Caco-2 (cell line): Measurements from ENCODE around the gene UBE2U. TPM values are rescaled to one million over a fixed set of nuclear protein-coding genes. Genes with fewer than 3 reads are reported as not detected.

Experiments used
- BruUV-seq: library from RNA; stranded (reverse); fragments of 400-500 nt; replicated peaks from 2 replicates; lab custom pipeline; 2021; lab: Mats Ljungman, UMichigan
- CTCF ChIA-PET: fragments of 300-600 bp; sonication (Branson Sonifier 250); formaldehyde crosslinking; loops from one replicate; lab custom pipeline; 2022; ENCODE audit warnings: antibody characterized with exemption; lab: Charles Lee
- POLR2A ChIA-PET: fragments of 300-600 bp; sonication (Branson Sonifier 250); formaldehyde crosslinking; loops from one replicate; lab custom pipeline; 2022; ENCODE audit warnings: antibody characterized with exemption; lab: Charles Lee
- DNase-seq, 2 experiments: peaks; one replicate each; pipeline versions ENCODE4 v3.0.0 to v3.0.0-alpha.2; 2020 to 2022
- H3K27me3 ChIP-seq: replicated peaks from 2 replicates; pipeline ENCODE4 v1.6.0; 2011; ENCODE audit warnings: low read length; ENCODE audit not compliant: control insufficient read depth, insufficient read depth
- H3K36me3 ChIP-seq: 2 replicates; pipeline ENCODE4 v1.5.1; 2011; ENCODE audit warnings: low read length; ENCODE audit not compliant: control insufficient read depth, insufficient read depth
- H3K4me1 ChIP-seq: fragments of 250-450 bp; sonication (Bioruptor Pico); 2 replicates; pipeline ENCODE4 v1.5.1; 2020; ENCODE audit warnings: mild to moderate bottlenecking
- H3K4me3 ChIP-seq: 2 replicates; pipeline ENCODE4 v1.5.1; 2011; ENCODE audit warnings: low read depth, mild to moderate bottlenecking, control low read depth, low read length
- H3K9me3 ChIP-seq: fragments of 250-450 bp; sonication (Bioruptor Pico); 2 replicates; pipeline ENCODE4 v1.5.1; 2020; ENCODE audit warnings: mild to moderate bottlenecking, moderate library complexity
- H3K27ac Mint-ChIP-seq: one replicate; pipeline ENCODE4 v1.8.0; 2022; ENCODE audit warnings: mixed read lengths; ENCODE audit not compliant: unreplicated experiment
- H3K27me3 Mint-ChIP-seq: one replicate; pipeline ENCODE4 v1.8.0; 2022; ENCODE audit warnings: mixed read lengths; ENCODE audit not compliant: insufficient read depth, unreplicated experiment
- H3K36me3 Mint-ChIP-seq: one replicate; pipeline ENCODE4 v1.8.0; 2022; ENCODE audit warnings: mild to moderate bottlenecking, mixed read lengths; ENCODE audit not compliant: insufficient read depth, unreplicated experiment
- H3K4me1 Mint-ChIP-seq: one replicate; pipeline ENCODE4 v1.8.0; 2022; ENCODE audit warnings: low read depth, mixed read lengths; ENCODE audit not compliant: unreplicated experiment
- H3K4me3 Mint-ChIP-seq: one replicate; pipeline ENCODE4 v1.8.0; 2022; ENCODE audit warnings: mild to moderate bottlenecking, moderate library complexity, mixed read lengths; ENCODE audit not compliant: unreplicated experiment
- H3K9me3 Mint-ChIP-seq: one replicate; pipeline ENCODE4 v1.8.0; 2022; ENCODE audit warnings: mixed read lengths; ENCODE audit not compliant: unreplicated experiment
- CTCF ChIP-seq, 2 experiments: fragments of 200-600 bp in 1 of 2; IDR thresholded peaks; 1 replicate in 1 of 2; 2 replicates in 1 of 2; pipeline versions ENCODE4 v1.5.1 to v1.8.0; 2011 to 2022; ENCODE audit warnings: antibody characterized with exemption in 1 of 2, control low read depth in 1 of 2, inconsistent platforms in 1 of 2, low read depth in 1 of 2, low read length in 1 of 2, mild to moderate bottlenecking in 1 of 2, moderate library complexity in 1 of 2; ENCODE audit not compliant: insufficient read depth in 1 of 2, severe bottlenecking in 1 of 2, unreplicated experiment in 1 of 2
- intact Hi-C: fragments of 100-400 bp; cut with micrococcal nuclease; formaldehyde crosslinking; loops from one replicate; pipeline ENCODE4 v1.10.0; 2022; ENCODE audit not compliant: unreplicated experiment
- total RNA-seq: library from RNA; stranded (reverse); gene quantifications from 2 replicates; pipeline ENCODE4 v1.2.3, GENCODE V29; 2022

The UBE2U gene
- total RNA-seq, 1 experiment from 2014 or later = not detected

GRCh38 chr1:64229307-64229706 is 25.9 kb downstream of the UBE2U start:
- DNase-seq = no peak
- POLR2A ChIA-PET = no interaction called here
- Histone ChIP-seq H3K4me1 (no peaks in the 10 kb centered on the region), H3K36me3 (no peaks in the 10 kb centered on the region), H3K27me3 (no peaks in the 10 kb centered on the region), H3K9me3 (no peaks in the 10 kb centered on the region), H3K4me3 (no peak overlapping the region)
- intact Hi-C loops = no loop called here
- H3K4me3 Mint-ChIP-seq = no peak overlapping the region
- CTCF ChIA-PET = no interaction called here
- no peak overlapping the region for H3K27ac Mint-ChIP-seq
- BruUV-seq = no TSS peak
- H3K36me3 Mint-ChIP-seq = no peaks in the 10 kb centered on the region
- H3K27me3 Mint-ChIP-seq = no peaks in the 10 kb centered on the region
- no peak for TF ChIP-seq CTCF (IDR thresholded peaks at IDR 0.05; ENCODE audit: insufficient read depth in 1 of 2, low read depth in 1 of 2, low read length in 1 of 2, severe bottlenecking in 1 of 2, unreplicated experiment in 1 of 2)
- no peaks in the 10 kb centered on the region for H3K9me3 Mint-ChIP-seq
- no peaks in the 10 kb centered on the region for H3K4me1 Mint-ChIP-seq

GRCh38 chr1:64231153-64231552 is 27.7 kb downstream of the UBE2U start:
- no peaks in the 10 kb centered on the region for H3K36me3 ChIP-seq
- Mint-ChIP-seq H3K36me3 (no peaks in the 10 kb centered on the region), H3K4me3 (no peak overlapping the region), H3K27ac (no peak overlapping the region), H3K4me1 (no peaks in the 10 kb centered on the region), H3K9me3 (no peaks in the 10 kb centered on the region), H3K27me3 (no peaks in the 10 kb centered on the region)
- H3K9me3 ChIP-seq = no peaks in the 10 kb centered on the region
- BruUV-seq = no TSS peak
- CTCF ChIA-PET = no interaction called here
- H3K27me3 ChIP-seq = no peaks in the 10 kb centered on the region
- TF ChIP-seq CTCF (IDR thresholded peaks at IDR 0.05; ENCODE audit: insufficient read depth in 1 of 2, low read depth in 1 of 2, low read length in 1 of 2, severe bottlenecking in 1 of 2, unreplicated experiment in 1 of 2) = no peak
- H3K4me3 ChIP-seq = no peak overlapping the region
- no peaks in the 10 kb centered on the region for H3K4me1 ChIP-seq
- intact Hi-C loops = no loop called here
- POLR2A ChIA-PET = no interaction called here
- DNase-seq = no peak

- Mint-ChIP-seq H3K9me3 (no peaks in the 10 kb centered on the region), H3K4me3 (no peak overlapping the region), H3K4me1 (no peaks in the 10 kb centered on the region), H3K27ac (no peak overlapping the region), H3K36me3 (no peaks in the 10 kb centered on the region), H3K27me3 (no peaks in the 10 kb centered on the region)
- Histone ChIP-seq H3K4me3 (no peak overlapping the region), H3K9me3 (no peaks in the 10 kb centered on the region), H3K4me1 (no peaks in the 10 kb centered on the region), H3K36me3 (no peaks in the 10 kb centered on the region), H3K27me3 (no peaks in the 10 kb centered on the region)
- no TSS peak for BruUV-seq
- intact Hi-C loops = no loop called here
- ChIA-PET POLR2A (no interaction called here), CTCF (no interaction called here)
- no peak for DNase-seq
- TF ChIP-seq CTCF (IDR thresholded peaks at IDR 0.05; ENCODE audit: insufficient read depth in 1 of 2, low read depth in 1 of 2, low read length in 1 of 2, severe bottlenecking in 1 of 2, unreplicated experiment in 1 of 2) = no peak
These were observed 28.2 kb downstream of the UBE2U start for GRCh38 chr1:64231654-64232053.
